ENCODE results near the gene TRMT2B.

GRCh38 chrX:101071582-101071981, 19.7 kb upstream of the TRMT2B start:
- TF ChIP-seq USF1 (IDR thresholded peaks at IDR 0.05) (no peak), YY1 (IDR thresholded peaks at IDR 0.05; ENCODE audit: low read depth) (no peak), REST (IDR thresholded peaks at IDR 0.05; ENCODE audit: low read depth) (no peak)
